HG02763 (cell line): ENCODE results near the gene EIF3B.
A peak's percentile ranks its signal among the peaks of the same experiment; 100 is the strongest.
"Not testable (repeated sequence)": the region's sequence is repeated elsewhere in the genome, so short reads cannot be mapped to it uniquely, and the experiment has no call there.

Experiments
- ATAC-seq: cut with Tn5 transposase; IDR thresholded peaks from one replicate; pipeline ENCODE4 v1.9.1; 2021; ENCODE audit warnings: mild to moderate bottlenecking, moderate library complexity; ENCODE audit not compliant: unreplicated experiment

EIF3B gene

GRCh38 chr7:2354186-2354938 lies at the start of gene EIF3B:
EIF3B (plus strand) TSS chr7:2354827; CDS start chr7:2354922, 95 bp downstream.
- ATAC-seq: peak; percentile 82

- not testable (repeated sequence) for ATAC-seq
Measured at GRCh38 chr7:2305258-2305657, 49.4 kb upstream of the EIF3B start.

GRCh38 chr7:2306688-2307087 lies 47.9 kb upstream of the EIF3B start:
- no peak for ATAC-seq

- peak; percentile 46 for ATAC-seq
Measured at GRCh38 chr7:2307690-2308107, 46.9 kb upstream of the EIF3B start.

DNA sequence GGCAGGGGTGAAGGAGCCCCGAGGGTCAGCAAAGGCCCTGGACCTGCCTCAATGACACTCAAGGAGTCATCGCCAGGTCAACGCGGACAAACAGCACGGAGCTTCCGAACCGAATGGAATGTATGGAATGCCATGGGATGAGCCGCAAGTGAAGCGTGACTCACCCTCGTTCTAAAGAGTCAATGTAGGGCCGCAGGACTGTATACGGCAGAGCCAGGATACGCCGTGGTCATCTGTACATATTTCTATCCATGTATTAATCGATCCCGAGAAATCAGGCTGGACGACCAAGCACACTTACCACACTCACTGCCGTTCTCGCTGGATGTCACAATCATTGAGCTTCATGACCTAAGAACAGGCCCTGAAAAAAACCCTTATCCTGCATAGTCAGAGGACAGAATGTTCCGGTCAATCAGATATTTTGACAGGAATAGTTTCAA lies 44.7 kb upstream of the EIF3B start:
- ATAC-seq: no peak

DNA sequence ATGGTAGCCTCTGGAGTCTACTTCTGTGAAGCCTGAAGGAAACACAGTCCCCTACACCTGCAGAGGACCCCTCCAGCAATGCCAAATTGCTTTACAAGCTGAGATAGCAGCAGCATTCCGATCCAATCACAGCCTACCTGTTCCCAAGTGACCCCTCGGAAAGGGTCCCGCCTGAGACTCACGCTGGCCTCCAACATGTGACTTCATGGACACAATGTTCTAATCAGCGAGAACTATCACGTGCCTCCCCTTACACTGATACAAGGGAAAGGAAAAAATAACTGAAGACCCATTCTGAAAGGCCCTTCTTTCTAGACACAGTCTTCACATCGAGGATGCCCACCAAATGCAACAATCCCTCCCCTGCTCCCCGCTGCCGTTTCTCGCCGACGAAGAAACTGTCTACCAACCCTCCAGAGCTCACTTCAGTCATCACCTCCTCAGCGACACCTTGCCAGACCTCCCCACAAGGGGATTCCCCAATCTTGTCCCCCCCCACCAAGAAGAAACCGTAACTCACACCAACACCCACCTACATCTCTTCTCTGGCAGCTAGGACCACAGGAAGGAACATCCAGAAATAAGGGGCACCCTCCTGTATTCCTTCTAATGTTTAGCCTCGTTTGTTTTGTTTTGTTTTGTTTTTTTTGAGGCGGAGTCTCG lies 42.2 kb upstream of the EIF3B start:
- no peak for ATAC-seq

DNA sequence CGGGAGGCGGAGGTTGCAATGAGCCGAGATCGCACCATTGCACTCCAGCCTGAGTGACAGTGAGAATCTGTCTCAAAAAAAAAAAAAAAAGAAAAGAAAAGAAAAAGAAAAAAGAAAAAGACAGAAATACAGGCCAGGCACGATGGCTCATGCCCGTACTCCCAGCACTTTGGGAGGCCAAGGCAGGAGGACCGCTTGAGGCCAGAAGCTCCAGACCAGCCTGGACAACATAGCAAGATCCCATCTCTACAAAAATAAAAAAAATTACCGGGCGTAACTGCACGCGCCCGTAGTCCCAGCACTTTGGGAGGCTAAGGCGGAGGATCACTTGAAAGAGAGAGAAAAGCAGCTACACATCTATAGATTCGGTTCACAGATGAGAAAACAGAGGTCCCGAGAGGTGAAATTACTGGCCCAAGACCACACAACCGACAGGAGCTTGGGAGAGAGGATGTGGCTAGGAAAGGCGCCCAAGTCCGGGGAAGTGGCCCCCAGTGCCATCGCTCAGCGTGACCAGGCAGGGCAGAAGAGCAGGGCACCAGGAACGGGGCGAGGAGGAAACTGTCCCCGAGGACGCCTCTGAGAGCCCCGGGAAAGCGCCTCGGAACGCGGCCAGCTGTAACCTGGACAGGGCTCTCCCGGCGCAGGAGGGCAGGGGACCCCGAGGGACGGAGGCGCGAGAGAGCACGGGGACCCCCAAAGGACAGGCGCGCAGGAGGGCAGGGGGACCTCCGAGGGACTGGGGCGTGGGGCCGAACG lies 41.0 kb upstream of the EIF3B start:
- ATAC-seq: peak; percentile 7

GRCh38 chr7:2314209-2314955 lies 40.2 kb upstream of the EIF3B start, which contains the start of gene SNX8:
SNX8 (minus strand) TSS chr7:2314441; CDS start chr7:2314421, 20 bp downstream.
- peak; percentile 74 for ATAC-seq

- not testable (repeated sequence) for ATAC-seq
Measured at GRCh38 chr7:2314956-2315530, 39.6 kb upstream of the EIF3B start.

DNA sequence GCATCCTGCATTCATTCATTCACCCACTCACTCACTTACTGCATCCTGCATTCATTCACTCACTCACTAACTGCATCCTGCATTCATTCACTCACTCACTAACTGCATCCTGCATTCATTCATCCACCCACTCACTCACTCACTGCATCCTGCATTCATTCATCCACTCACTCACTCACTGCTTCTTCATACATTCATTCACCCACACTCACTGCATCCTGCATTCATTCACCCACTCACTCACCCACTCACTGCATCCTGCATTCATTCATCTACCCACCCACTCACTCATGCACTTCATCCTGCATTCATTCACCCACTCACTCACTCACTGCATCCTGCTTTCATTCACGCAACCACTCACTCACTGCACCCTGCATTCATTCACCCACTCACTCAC lies 38.8 kb upstream of the EIF3B start:
- ATAC-seq: no peak

GRCh38 chr7:2316578-2316977 lies 38.0 kb upstream of the EIF3B start:
- no peak for ATAC-seq

DNA sequence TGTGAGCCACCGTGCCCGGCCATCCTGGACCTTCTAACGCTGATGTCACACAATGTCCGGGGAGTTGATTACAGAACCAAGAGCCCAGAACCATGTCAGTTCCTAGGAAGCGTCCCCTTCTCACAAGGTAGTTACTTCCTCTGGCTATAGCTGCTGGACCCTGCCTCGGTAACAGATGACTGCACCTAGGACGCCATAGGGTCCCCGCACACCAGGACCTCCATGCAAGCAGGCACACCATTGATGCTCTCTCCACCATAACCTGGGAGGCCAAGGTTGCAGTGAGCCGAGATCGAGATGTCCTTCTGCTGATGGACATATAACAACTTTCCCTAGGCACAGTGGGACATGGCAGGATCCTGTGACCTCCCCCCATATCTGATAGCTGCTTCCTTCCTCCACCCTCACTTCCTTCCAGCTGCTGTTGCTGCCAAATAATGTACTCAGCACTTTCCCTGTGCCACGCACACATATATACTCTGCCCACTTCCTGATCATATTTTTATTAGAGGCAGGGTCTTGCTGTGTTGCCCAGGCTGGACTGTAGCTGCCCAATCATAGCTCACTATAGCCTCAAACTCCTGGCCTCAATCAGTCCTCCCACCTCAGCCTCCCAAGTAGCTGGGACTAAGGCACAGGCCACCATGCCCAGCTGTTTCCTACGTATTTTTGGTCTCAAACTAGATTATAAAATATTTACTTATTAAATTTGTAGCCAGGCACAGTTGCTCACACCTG lies 36.9 kb upstream of the EIF3B start:
- ATAC-seq: no peak

DNA sequence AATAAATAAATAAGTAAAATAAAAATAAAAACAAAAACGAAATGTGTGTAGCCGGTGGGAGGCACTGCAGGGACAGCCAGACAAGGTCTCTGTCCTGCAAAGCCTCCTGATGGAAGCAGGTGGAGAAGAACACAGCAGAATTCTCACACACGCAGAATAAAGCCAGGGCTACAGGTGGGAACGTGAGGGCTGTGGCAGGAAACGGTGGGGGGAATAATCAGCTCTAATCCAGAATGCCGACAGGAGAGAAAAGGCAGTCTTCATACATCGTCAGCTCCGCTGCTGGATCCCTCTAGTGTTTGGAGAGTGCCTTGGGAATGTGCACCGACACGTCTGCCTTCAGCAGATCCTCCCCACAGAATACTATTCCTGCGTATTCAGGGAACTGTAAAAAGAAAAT lies 33.6 kb upstream of the EIF3B start:
- no peak for ATAC-seq

GRCh38 chr7:2325162-2325561 lies 29.5 kb upstream of the EIF3B start:
- no peak for ATAC-seq

DNA sequence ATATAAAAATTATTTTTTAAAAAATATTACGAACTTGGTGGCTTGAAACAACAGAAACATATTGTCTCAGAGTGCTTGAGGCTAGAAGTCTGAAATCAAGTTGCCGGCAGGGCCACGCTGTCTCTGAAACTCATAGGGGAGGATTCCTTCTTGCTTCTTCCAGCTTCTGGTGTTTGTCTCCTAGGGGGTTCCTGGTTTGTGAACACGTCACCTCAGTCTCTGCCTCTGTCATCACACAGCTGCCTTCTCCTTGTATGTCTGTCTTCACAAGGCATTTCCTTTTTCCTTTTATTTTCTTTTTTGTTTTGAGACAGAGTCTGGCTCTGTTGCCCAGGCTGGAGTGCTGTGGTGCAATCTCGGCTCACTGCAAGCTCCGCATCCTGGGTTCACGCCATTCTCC lies 27.7 kb upstream of the EIF3B start:
- ATAC-seq: no peak

DNA sequence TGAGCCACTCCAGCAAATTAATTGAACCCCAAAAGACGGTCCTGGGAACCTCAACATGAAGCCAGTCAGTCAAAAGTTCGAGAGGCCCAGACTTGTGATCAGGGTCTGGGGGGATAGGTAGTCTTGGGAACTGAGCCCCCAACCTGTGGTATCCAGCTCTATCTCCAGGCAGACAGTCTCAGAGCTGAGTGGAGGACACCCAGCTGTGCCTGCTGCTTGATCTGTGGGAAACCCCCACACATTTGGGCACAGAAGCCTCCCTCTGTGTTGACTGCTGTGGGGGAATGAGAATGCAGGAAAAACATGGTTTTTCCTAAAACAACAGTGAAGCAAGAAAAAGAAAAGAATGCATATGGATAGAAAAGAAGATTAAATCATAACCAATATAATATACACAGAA lies 24.1 kb upstream of the EIF3B start:
- no peak for ATAC-seq

DNA sequence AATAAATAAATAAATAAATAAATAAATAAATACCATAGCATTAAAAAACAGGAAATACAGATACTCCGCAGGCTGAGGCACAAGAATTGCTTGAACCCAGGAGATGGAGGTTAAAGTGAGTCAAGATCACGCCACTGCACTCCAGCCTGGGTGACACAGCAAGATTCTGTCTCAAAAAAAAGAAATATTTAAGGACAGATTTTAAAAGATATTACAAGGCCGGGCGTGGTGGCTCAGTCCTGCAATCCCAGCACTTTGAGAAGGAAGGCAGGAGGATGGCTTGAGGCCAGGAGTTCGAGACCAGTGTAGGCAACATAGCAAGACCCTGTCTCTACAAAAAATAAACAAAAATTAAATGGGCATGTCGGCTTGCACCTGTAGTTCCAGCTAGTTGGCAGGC lies 22.9 kb upstream of the EIF3B start:
- no peak for ATAC-seq

DNA sequence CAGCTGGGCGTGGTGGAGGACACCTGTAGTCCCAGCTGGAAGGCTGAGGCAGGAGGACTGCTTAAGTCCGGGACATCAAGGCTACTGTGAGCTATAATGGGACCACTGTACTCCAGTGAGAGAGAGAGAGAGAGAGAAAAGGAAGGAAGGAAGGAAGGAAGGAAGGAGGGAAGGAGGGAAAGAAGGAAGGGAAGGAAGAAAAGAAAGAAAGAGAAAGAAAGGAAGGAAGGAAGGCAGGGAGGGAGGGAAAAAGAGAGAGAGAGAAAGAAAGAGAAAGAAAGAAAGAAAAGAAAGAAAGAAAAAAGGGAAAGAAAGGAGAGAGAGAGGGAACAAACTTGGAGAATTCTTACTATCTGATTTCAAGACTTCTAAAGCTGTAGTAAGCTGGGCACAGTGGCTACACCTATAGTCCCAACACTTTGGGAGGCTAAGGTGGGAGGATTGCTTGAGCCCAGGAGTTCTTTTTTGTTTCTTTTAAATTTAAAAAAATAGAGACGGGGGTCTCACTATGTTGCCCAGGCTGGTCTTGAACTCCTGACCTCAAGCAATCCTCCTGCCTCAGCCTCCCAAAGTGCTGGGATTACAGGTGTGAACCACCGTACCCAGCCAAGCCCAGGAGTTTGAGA lies 21.9 kb upstream of the EIF3B start:
- ATAC-seq: not testable (repeated sequence)

- ATAC-seq: no peak
Measured at GRCh38 chr7:2336626-2337299, 17.9 kb upstream of the EIF3B start.
